ENCODE results near the gene SETD7.

- no peak for TF ChIP-seq CTCF (IDR thresholded peaks at IDR 0.05; ENCODE audit: low read length)
- TF ChIP-seq EZH2 (IDR thresholded peaks at IDR 0.05; ENCODE audit: borderline replicate concordance, low read length) = no peak
Measured at GRCh38 chr4:139521754-139522401, 34.1 kb downstream of the SETD7 start.

Measured in OCI-LY1 (cell line).